Right atrium auricular region (tissue), 2 donors: ENCODE measurements around the gene DOCK3. TPM values are rescaled to one million over a fixed set of nuclear protein-coding genes. Genes with fewer than 3 reads are reported as not detected.

Experiments
- DNase-seq: peaks from one replicate; pipeline ENCODE4 v3.0.0-alpha.2; 2019; ENCODE audit warnings: low spot score
- H3K27ac ChIP-seq, 2 donors: fragments of 200-600 bp; sonication (generic); 1 replicate in 1 of 2; 2 replicates in 1 of 2; pipeline ENCODE4 v1.5.1; 2016 to 2019
- H3K27me3 ChIP-seq, 2 donors: fragments of 200-600 bp; sonication (generic); one replicate each; pipeline versions ENCODE4 v1.5.1 to v1.6.0; 2017 to 2019
- H3K36me3 ChIP-seq: fragments of 200-600 bp; sonication (generic); one replicate; pipeline ENCODE4 v1.5.1; 2016
- H3K4me1 ChIP-seq, 2 donors: fragments of 200-600 bp; sonication (generic); one replicate each; pipeline versions ENCODE4 v1.5.1 to v1.6.0; 2017 to 2019
- H3K4me3 ChIP-seq, 2 donors: fragments of 200-600 bp; sonication (generic); 1 replicate in 1 of 2; 2 replicates in 1 of 2; pipeline ENCODE4 v1.5.1; 2017 to 2019; ENCODE audit warnings: mild to moderate bottlenecking in 1 of 2, moderate library complexity in 1 of 2
- H3K9me3 ChIP-seq, 2 donors: fragments of 200-600 bp; sonication (generic); one replicate each; pipeline ENCODE4 v1.5.1; 2019
- total RNA-seq, 2 donors: library from RNA; depleted of rRNA; stranded (reverse); fragments of >200 nt; gene quantifications; one replicate each; pipeline ENCODE4 v1.1.0, GENCODE V29; 2016
- TF ChIP-seq, protein P1 (sequence below), 2 donors: fragments of 200-600 bp; sonication (generic); IDR thresholded peaks; one replicate each; pipeline ENCODE4 v1.5.1; 2019; ENCODE audit warnings: antibody characterized with exemption in 2 of 2

DOCK3 gene
- total RNA-seq, 2 donors from 2014 or later = 2.7 to 4.6 TPM

DNA sequence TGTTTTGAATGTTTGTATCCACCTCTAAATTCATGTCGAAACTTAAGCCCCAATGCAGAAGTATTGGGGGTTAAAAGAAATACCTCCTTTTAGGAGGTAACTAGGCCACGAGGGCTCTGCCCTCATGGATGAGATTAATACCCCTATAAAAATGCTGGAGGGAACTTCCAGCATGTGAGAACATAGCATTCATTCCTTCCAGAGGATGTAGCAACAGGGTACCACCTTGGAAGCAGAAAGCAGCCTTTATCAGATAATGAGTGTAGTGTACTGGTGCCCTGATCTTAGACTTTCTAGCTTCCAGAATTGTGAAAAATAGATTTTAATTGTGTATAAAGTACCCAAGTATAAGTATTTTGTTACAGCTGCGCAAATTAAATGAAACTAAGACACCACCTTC, 356.9 kb downstream of the DOCK3 start:
- no peak overlapping the region for H3K4me3 ChIP-seq
- DNase-seq = no peak
- no peak overlapping the region for H3K27ac ChIP-seq
- H3K4me1 ChIP-seq = no peaks in the 10 kb centered on the region
- no peaks in the 10 kb centered on the region for H3K9me3 ChIP-seq
- H3K36me3 ChIP-seq = no peaks in the 10 kb centered on the region
- TF ChIP-seq, protein P1, sequence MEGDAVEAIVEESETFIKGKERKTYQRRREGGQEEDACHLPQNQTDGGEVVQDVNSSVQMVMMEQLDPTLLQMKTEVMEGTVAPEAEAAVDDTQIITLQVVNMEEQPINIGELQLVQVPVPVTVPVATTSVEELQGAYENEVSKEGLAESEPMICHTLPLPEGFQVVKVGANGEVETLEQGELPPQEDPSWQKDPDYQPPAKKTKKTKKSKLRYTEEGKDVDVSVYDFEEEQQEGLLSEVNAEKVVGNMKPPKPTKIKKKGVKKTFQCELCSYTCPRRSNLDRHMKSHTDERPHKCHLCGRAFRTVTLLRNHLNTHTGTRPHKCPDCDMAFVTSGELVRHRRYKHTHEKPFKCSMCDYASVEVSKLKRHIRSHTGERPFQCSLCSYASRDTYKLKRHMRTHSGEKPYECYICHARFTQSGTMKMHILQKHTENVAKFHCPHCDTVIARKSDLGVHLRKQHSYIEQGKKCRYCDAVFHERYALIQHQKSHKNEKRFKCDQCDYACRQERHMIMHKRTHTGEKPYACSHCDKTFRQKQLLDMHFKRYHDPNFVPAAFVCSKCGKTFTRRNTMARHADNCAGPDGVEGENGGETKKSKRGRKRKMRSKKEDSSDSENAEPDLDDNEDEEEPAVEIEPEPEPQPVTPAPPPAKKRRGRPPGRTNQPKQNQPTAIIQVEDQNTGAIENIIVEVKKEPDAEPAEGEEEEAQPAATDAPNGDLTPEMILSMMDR (IDR thresholded peaks at IDR 0.05) = no peak
- no peaks in the 10 kb centered on the region for H3K27me3 ChIP-seq

DNA sequence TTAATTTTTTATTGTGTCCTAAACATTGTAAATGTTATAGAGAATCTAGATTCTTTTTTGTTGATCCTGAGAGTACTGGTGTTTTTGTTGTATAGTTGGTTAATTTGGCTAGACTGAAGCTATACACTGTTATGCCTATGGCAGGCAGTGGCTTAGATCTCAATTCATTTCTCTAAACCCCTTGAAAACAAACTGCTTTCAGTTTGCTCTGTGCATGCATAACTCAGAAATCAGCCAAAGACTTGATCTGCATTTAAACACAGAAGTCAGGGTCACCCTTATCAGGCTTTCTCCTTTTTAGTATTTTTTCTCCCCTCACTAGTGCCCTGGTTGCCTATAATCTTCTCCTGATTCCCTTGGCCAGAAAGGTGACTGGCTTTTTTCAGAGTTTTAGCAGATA, 360.9 kb downstream of the DOCK3 start:
- no peaks in the 10 kb centered on the region for H3K27me3 ChIP-seq
- H3K4me3 ChIP-seq = no peak overlapping the region
- H3K27ac ChIP-seq = no peak overlapping the region
- DNase-seq = no peak
- no peaks in the 10 kb centered on the region for H3K4me1 ChIP-seq
- no peaks in the 10 kb centered on the region for H3K9me3 ChIP-seq
- no peaks in the 10 kb centered on the region for H3K36me3 ChIP-seq
- TF ChIP-seq, protein P1 (IDR thresholded peaks at IDR 0.05) = no peak

DNA sequence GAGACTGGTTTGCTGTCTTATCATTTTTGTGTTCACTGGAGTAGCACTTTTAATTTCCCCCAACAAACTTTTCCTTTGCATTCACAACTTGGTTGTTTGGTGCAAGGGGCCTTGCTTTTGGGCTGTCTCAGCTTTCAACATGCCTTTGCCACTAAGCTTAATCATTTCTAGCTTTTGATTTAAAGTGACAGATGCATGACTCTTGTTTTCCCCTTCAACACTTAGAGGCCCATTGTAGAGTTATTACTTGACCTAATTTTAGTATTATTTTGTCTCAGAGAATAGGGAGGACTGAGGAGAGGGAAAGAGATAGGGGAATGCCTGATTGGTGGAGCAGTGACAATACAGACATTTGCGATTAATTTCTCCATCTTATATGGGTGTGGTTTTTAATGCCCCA, 370.3 kb downstream of the DOCK3 start:
- TF ChIP-seq, protein P1 (IDR thresholded peaks at IDR 0.05) = no peak
- H3K9me3 ChIP-seq = no peaks in the 10 kb centered on the region
- no peak for DNase-seq
- H3K4me1 ChIP-seq = no peaks in the 10 kb centered on the region
- H3K36me3 ChIP-seq = no peaks in the 10 kb centered on the region
- H3K4me3 ChIP-seq = no peak overlapping the region
- no peak overlapping the region for H3K27ac ChIP-seq
- H3K27me3 ChIP-seq = no peaks in the 10 kb centered on the region

DNA sequence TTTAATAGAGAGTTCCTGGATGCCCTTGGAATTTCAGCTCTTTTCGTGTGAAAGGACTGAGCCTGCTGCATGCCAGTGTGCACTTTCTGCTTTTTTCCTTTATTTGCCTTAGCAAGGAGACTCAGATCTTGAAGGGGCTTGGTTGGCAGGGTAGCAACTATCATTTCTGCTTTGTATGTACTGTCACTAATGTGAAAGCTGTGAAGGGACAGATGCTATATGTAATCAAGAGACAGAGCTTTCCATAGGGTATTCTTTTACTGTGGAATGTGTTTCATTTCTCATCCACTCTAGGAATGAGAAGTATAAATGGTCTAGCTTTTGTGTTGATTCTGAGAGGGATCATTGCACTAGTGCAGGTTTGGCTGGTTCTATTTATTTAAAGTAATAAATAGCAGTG, 377.8 kb downstream of the DOCK3 start:
- no peaks in the 10 kb centered on the region for H3K27me3 ChIP-seq

DNA sequence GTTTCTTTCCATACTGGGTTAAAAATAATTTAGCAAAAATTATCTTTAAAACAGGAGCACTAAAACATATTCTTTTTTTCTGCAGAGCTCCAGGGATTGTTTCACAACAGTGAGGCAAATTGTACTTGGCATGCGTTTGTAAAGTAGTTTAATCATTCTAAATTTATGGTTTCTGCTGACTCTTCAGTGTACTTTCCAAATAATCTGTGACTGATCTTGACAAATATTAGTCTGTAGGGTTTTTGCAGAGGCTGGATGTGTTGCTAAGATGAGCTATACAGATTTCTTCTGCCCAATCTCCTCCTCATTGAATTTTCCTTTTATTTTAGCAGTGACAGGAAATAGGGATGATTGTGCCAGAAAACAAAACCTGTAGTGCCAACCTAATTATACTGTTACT, 382.4 kb downstream of the DOCK3 start:
- no peak for DNase-seq
- Histone ChIP-seq H3K4me1 (no peaks in the 10 kb centered on the region), H3K4me3 (no peak overlapping the region), H3K36me3 (no peaks in the 10 kb centered on the region), H3K27me3 (no peaks in the 10 kb centered on the region), H3K9me3 (no peaks in the 10 kb centered on the region), H3K27ac (no peak overlapping the region)
- TF ChIP-seq, protein P1 (IDR thresholded peaks at IDR 0.05) = no peak

More for the DNA sequence above, 377.8 kb downstream of the DOCK3 start:
- Histone ChIP-seq H3K36me3 (no peaks in the 10 kb centered on the region), H3K9me3 (no peaks in the 10 kb centered on the region), H3K4me3 (no peak overlapping the region), H3K4me1 (no peaks in the 10 kb centered on the region), H3K27ac (no peak overlapping the region)
- TF ChIP-seq, protein P1 (IDR thresholded peaks at IDR 0.05) = no peak
- DNase-seq = no peak

DNA sequence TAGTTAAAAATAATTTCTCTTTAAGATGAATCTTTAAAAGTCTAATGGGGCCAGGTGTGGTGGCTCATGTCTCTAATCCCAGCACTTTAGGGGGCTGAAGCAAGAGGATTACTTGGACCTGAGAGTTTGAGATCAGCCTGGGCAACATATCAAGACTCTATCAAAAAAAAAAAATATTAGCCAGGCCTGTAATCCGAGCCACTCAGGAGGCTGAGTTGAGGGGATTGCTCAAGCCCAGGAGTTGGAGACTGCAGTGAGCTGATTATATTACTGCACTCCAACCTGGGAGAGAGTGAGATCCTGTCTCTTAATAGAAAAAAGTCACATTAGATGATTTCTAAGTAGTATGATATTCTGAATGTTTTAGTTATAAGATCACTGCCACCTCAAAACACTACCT, 388.3 kb downstream of the DOCK3 start:
- TF ChIP-seq, protein P1 (IDR thresholded peaks at IDR 0.05) = no peak
- Histone ChIP-seq H3K4me1 (no peaks in the 10 kb centered on the region), H3K9me3 (no peaks in the 10 kb centered on the region), H3K4me3 (no peak overlapping the region), H3K27ac (no peak overlapping the region), H3K27me3 (no peaks in the 10 kb centered on the region), H3K36me3 (no peaks in the 10 kb centered on the region)
- no peak for DNase-seq
